K562 (cell line): ENCODE data around the gene NUP62. TPM values are rescaled to one million over a fixed set of nuclear protein-coding genes. Genes with fewer than 3 reads are reported as not detected.

Experiments
- ATAC-seq: fragments of 200-7000 bp; cut with Tn5 transposase; 3 replicates; pipeline ENCODE4 v1.9.1; 2020; ENCODE audit warnings: moderate library complexity
- BruUV-seq: library from RNA; stranded (reverse); fragments of 400-500 nt; replicated peaks from 2 replicates; lab custom pipeline; 2021; lab: Mats Ljungman, UMichigan
- CTCF ChIA-PET: fragments of 300-600 bp; formaldehyde crosslinking; extraction: SDS; loops from one replicate; lab custom pipeline; 2021; ENCODE audit warnings: low intra/inter-chr PET ratio; lab: Yijun Ruan, JAX
- POLR2A ChIA-PET: fragments of 300-600, 350-650 bp; sonication (Branson Sonifier 250); formaldehyde crosslinking; extraction: SDS; loops from one replicate; lab custom pipeline; 2021; ENCODE audit warnings: antibody characterized with exemption, inconsistent platforms; lab: Yijun Ruan, JAX
- DNase-seq, 4 experiments: peaks; one replicate each; pipeline versions ENCODE4 v3.0.0 to v3.0.0-alpha.2; 2011 to 2018; ENCODE audit warnings: low spot score in 3 of 4, mixed read lengths in 3 of 4; ENCODE audit errors: extremely low read depth in 1 of 4
- FAIRE-seq: peaks from 2 replicates; lab custom pipeline; 2011; peaks lifted over from hg19 to GRCh38; lab: Jason Lieb, UNC
- H2AFZ ChIP-seq: 2 replicates; pipeline ENCODE4 v1.6.0; 2011; ENCODE audit warnings: low read depth, low read length, control low read depth, inconsistent platforms
- H3K27ac ChIP-seq: fragments of 200-600 bp; 3 replicates; pipeline ENCODE4 v1.8.0; 2011; ENCODE audit warnings: low read depth, mild to moderate bottlenecking, control low read depth, inconsistent platforms, low read length, moderate library complexity, mixed read lengths; ENCODE audit errors: extremely low read depth
- H3K27me3 ChIP-seq, 2 experiments: fragments of 300-600 bp in 1 of 2; 2 replicates in 1 of 2; 3 replicates in 1 of 2; pipeline versions ENCODE4 v1.6.0 to v1.8.0; 2011; ENCODE audit warnings: inconsistent platforms in 2 of 2, low read length in 2 of 2, mild to moderate bottlenecking in 1 of 2, mixed read lengths in 1 of 2, moderate library complexity in 1 of 2; ENCODE audit not compliant: control insufficient read depth in 2 of 2, insufficient read depth in 2 of 2
- H3K36me3 ChIP-seq: fragments of 300-600 bp; 3 replicates; pipeline ENCODE4 v1.8.0; 2011; ENCODE audit warnings: mild to moderate bottlenecking, low read length, inconsistent platforms; ENCODE audit not compliant: control insufficient read depth, insufficient read depth
- H3K4me1 ChIP-seq, 2 experiments: fragments of 200-600 bp in 1 of 2; replicated peaks in 1 of 2; 2 replicates in 1 of 2; 3 replicates in 1 of 2; pipeline versions ENCODE4 v1.5.1 to v1.8.0; 2011; ENCODE audit warnings: inconsistent platforms in 2 of 2, low read length in 2 of 2, mild to moderate bottlenecking in 1 of 2, mixed read lengths in 1 of 2, moderate library complexity in 1 of 2; ENCODE audit not compliant: control insufficient read depth in 2 of 2, insufficient read depth in 2 of 2
- H3K4me2 ChIP-seq: 2 replicates; pipeline ENCODE4 v1.6.1; 2011; ENCODE audit warnings: low read length, control low read depth, inconsistent platforms, mixed read lengths; ENCODE audit not compliant: insufficient read depth
- H3K4me3 ChIP-seq: fragments of 200-600 bp; sonication (generic), shearing (Covaris generic); 2 replicates; pipeline ENCODE4 v1.5.1; 2016; ENCODE audit warnings: control low read depth, inconsistent platforms
- H3K79me2 ChIP-seq: fragments of 200-600 bp; 3 replicates; pipeline ENCODE4 v1.8.0; 2011; ENCODE audit warnings: low read length, inconsistent platforms; ENCODE audit not compliant: control insufficient read depth, insufficient read depth
- H3K9ac ChIP-seq, 2 experiments: 2 replicates each; pipeline versions ENCODE4 v1.6.0 to v1.6.1; 2011; ENCODE audit warnings: low read depth in 2 of 2, low read length in 2 of 2, control low read depth in 1 of 2, inconsistent platforms in 1 of 2, mild to moderate bottlenecking in 1 of 2, mixed read lengths in 1 of 2; ENCODE audit not compliant: insufficient read depth in 1 of 2
- H3K9me1 ChIP-seq: one replicate; pipeline ENCODE4 v1.6.0; 2011; ENCODE audit warnings: inconsistent platforms, mild to moderate bottlenecking, low read length, moderate library complexity; ENCODE audit not compliant: control insufficient read depth, insufficient read depth
- H3K9me3 ChIP-seq: replicated peaks from 2 replicates; pipeline ENCODE4 v1.5.1; 2011; ENCODE audit warnings: low read depth, low read length, inconsistent platforms; ENCODE audit not compliant: control insufficient read depth, insufficient read depth
- H4K20me1 ChIP-seq: replicated peaks from 2 replicates; pipeline ENCODE4 v1.6.1; 2011; ENCODE audit warnings: low read length, inconsistent platforms, mixed read lengths; ENCODE audit not compliant: control insufficient read depth, insufficient read depth
- CBX2 ChIP-seq: fragments of 200-600 bp; sonication (generic); IDR thresholded peaks from one replicate; pipeline ENCODE4 v1.6.1; 2012; ENCODE audit warnings: mild to moderate bottlenecking, low read length, inconsistent platforms; ENCODE audit not compliant: insufficient read depth, poor library complexity, severe bottlenecking
- MLLT1 ChIP-seq, 2 experiments: fragments of 450-650 bp; IDR thresholded peaks; 2 replicates each; pipeline ENCODE4 v1.6.1; 2016
- NFYB ChIP-seq: IDR thresholded peaks from 2 replicates; pipeline ENCODE4 v1.6.1; 2011; ENCODE audit warnings: mild to moderate bottlenecking, moderate library complexity; ENCODE audit not compliant: insufficient read length; ENCODE audit errors: extremely low read depth
- POLR2A ChIP-seq: fragments of 450-650 bp; conservative IDR thresholded peaks from 2 replicates; pipeline ENCODE4 v1.6.1; 2016
- POLR2G ChIP-seq: fragments of 200-400 bp; formaldehyde crosslinking; IDR thresholded peaks from 2 replicates; pipeline ENCODE4 v1.6.1; 2017; ENCODE audit warnings: low read depth, mild to moderate bottlenecking, antibody characterized with exemption, low read length, moderate library complexity
- POLR3A ChIP-seq: IDR thresholded peaks from 2 replicates; pipeline ENCODE4 v1.6.1; 2011; ENCODE audit warnings: borderline replicate concordance, mild to moderate bottlenecking, moderate library complexity; ENCODE audit not compliant: insufficient read length, insufficient read depth; ENCODE audit errors: extremely low read depth
- RBFOX2 ChIP-seq: fragments of 200-400 bp; formaldehyde crosslinking; IDR thresholded peaks from 2 replicates; pipeline ENCODE4 v1.6.1; 2017; ENCODE audit warnings: low read depth, mild to moderate bottlenecking, low read length, moderate library complexity
- RBM22 ChIP-seq: fragments of 200-400 bp; formaldehyde crosslinking; IDR thresholded peaks from 2 replicates; pipeline ENCODE4 v1.6.1; 2018; ENCODE audit warnings: low read length, low read depth; ENCODE audit not compliant: poor library complexity, severe bottlenecking
- ZBTB9 ChIP-seq: fragments of 450-650 bp; formaldehyde crosslinking; IDR thresholded peaks from 2 replicates; pipeline ENCODE4 v1.4.0; 2020; ENCODE audit warnings: mild to moderate bottlenecking, moderate library complexity
- WGBS: fragments of 100-300 bp; shearing (Covaris generic); methylation state at CpG from one replicate; pipeline ENCODE4 v1.1.6; 2016; ENCODE audit warnings: low coverage, mixed read lengths; ENCODE audit not compliant: insufficient coverage; ENCODE audit errors: missing lambda C conversion rate; 5-methylcytosine and 5-hydroxymethylcytosine counted together
- in situ Hi-C: fragments of 300-500 bp; cut with MboI; formaldehyde crosslinking; loops from 4 replicates; pipeline ENCODE4 v1.15.0; 2018; ENCODE audit warnings: inconsistent platforms, mixed read lengths
- intact Hi-C: fragments of 100-400 bp; cut with micrococcal nuclease; formaldehyde crosslinking; loops from 2 replicates; pipeline ENCODE4 v1.14.2; 2022
- polyA plus RNA-seq, 8 experiments: library from polyadenylated mRNA; depleted of rRNA in 4 of 8; stranded (reverse) in 5 of 8; unstranded in 3 of 8; fragments of >200 nt; fragmentation: Nextera tagmentation in 2 of 8; fragmentation: Illumina TruSeq in 1 of 8; extraction: Ambion mirVana in 2 of 8; extraction: Trizol in 1 of 8; gene quantifications; 2 replicates each; pipeline versions ENCODE4 v1.2.1 to v1.2.3, GENCODE V29; 2011 to 2014; ENCODE audit warnings: inconsistent platforms in 1 of 8, missing spikeins in 1 of 8
- total RNA-seq, 7 experiments: library from RNA; depleted of rRNA in 6 of 7; stranded (reverse); fragments of >200 nt in 6 of 7; fragmentation: Illumina TruSeq in 2 of 7; extraction: Trizol in 2 of 7; gene quantifications; 2 replicates each; pipeline versions ENCODE4 v1.2.1 to v1.2.3, GENCODE V29; 2011 to 2021; ENCODE audit warnings: low replicate concordance in 1 of 7

Gene NUP62
- total and polyA plus RNA-seq, 9 of the 15 experiments (the other 6 are each of a cell fraction or from before 2014, with no cell fraction given): 16.9 to 109 (median 66.0) TPM

- Histone ChIP-seq H3K27ac (no peak overlapping the region), H3K4me3 (no peak overlapping the region), H3K9ac (peak overlapping the region in 1 of 2 experiments; percentile 14; a peak in 1 of 4 replicates), H2AFZ (no peak overlapping the region), H3K9me1 (no peaks in the 10 kb centered on the region), H3K9me3 (no peaks in the 10 kb centered on the region), H4K20me1 (peaks cover 35% of the 10 kb centered on the region), H3K79me2 (peaks cover 47% of the 10 kb centered on the region), H3K4me2 (no peak overlapping the region), H3K4me1 (peaks cover 0 to 23% of the 10 kb centered on the region in 2 experiments; a peak in 2 of 5 replicates), H3K27me3 (no peaks in the 10 kb centered on the region), H3K36me3 (peaks cover 86% of the 10 kb centered on the region; the same call in 2 of the 3 replicates)
- DNase-seq: no peak
- intact Hi-C loops: no loop called here
- in situ Hi-C loops: no loop called here
- no peak for FAIRE-seq
- 90% methylated on average over 5 of the region's 5 CpGs for WGBS
- POLR2A ChIA-PET: interaction anchor here (0.6 to 13.2 kb wide), 5 partner anchors 10 to 26 kb away, joined by 3 to 105 read pairs (median 6); partner anchors contain the start of genes ATF5 and NUP62
- no peak for ATAC-seq
- CTCF ChIA-PET: no interaction called here
- TF ChIP-seq NFYB (no peak), POLR2A (0 out of 2 replicates have a peak, but pooled peaks have one; percentile 38)
- BruUV-seq: no TSS peak
Measured at GRCh38 chr19:49910179-49910578, 19.1 kb downstream of the NUP62 start.

GRCh38 chr19:49908480-49909420, 20.6 kb downstream of the NUP62 start:
- Histone ChIP-seq H3K4me3 (no peak overlapping the region), H3K9me1 (no peaks in the 10 kb centered on the region), H3K4me2 (no peak overlapping the region), H3K36me3 (peaks cover 73% of the 10 kb centered on the region; the same call in 2 of the 3 replicates), H3K4me1 (peaks cover 0 to 23% of the 10 kb centered on the region in 2 experiments; a peak in 2 of 5 replicates), H2AFZ (no peak overlapping the region), H4K20me1 (peaks cover 30% of the 10 kb centered on the region), H3K9ac (peak overlapping the region in 1 of 2 experiments; percentile 28; a peak in 2 of 4 replicates), H3K9me3 (no peaks in the 10 kb centered on the region), H3K27ac (no peak overlapping the region), H3K79me2 (peaks cover 35% of the 10 kb centered on the region), H3K27me3 (no peaks in the 10 kb centered on the region)
- WGBS: 97% methylated on average over 34 of the region's 37 CpGs
- ChIA-PET CTCF (no interaction called here), POLR2A (interaction anchor here (0.6 to 13.2 kb wide), 7 partner anchors 8 to 40 kb away, joined by 3 to 105 read pairs (median 4); partner anchors contain the start of genes ATF5 and NUP62)
- intact Hi-C loops (no loop called here), in situ Hi-C loops (no loop called here)
- ATAC-seq: no peak
- no peak for DNase-seq
- no TSS peak for BruUV-seq
- no peak for FAIRE-seq
- peak; percentile 33; the same call in 1 of the 2 replicates for TF ChIP-seq RBFOX2
- peak; percentile 59 for TF ChIP-seq POLR2G
- peak; percentile 86 for TF ChIP-seq ZBTB9 (CRISPR knock-in tag)
- no peak for TF ChIP-seq POLR3A
- no peak for TF ChIP-seq CBX2
- 0 out of 4 replicates have a peak, but pooled peaks of 1 of the 2 experiments have one; percentile 48 for TF ChIP-seq MLLT1 (IDR thresholded peaks at IDR 0.05)
- peak; percentile 45; the same call in 1 of the 2 replicates for TF ChIP-seq POLR2A
- peak; percentile 46 for TF ChIP-seq RBM22
